ENCODE results near the gene XIRP2. TPM values are rescaled to one million over a fixed set of nuclear protein-coding genes. Genes with fewer than 3 reads are reported as not detected.

XIRP2 gene
- total and polyA plus RNA-seq, 2 of the 8 experiments (the other 6 are each of a cell fraction or from before 2014, with no cell fraction given): 0.11 TPM; not detected in 1

GRCh38 chr2:167181688-167182087, 293.4 kb downstream of the XIRP2 start:
- Histone ChIP-seq H3K4me3 (ENCODE audit: extremely low read depth in 1 of 4, insufficient read depth in 2 of 4, low read depth in 3 of 4, low read length in 4 of 4) (no peak overlapping the region), H2BK12ac (ENCODE audit: low read depth, low read length) (no peak overlapping the region), H3K14ac (ENCODE audit: insufficient read length) (no peak overlapping the region), H3K79me1 (ENCODE audit: low read depth, low read length) (no peaks in the 10 kb centered on the region), H4K5ac (ENCODE audit: insufficient read length, low read depth, low read length) (no peak overlapping the region), H2AK5ac (ENCODE audit: low read depth, low read length) (no peak overlapping the region), H3K27me3 (replicated peaks in 1 of 4; ENCODE audit: control insufficient read depth in 3 of 4, extremely low read depth in 1 of 4, insufficient read depth in 3 of 4, low read length in 3 of 4) (no peaks in the 10 kb centered on the region), H4K20me1 (replicated peaks in 1 of 2; ENCODE audit: control insufficient read depth in 1 of 2, insufficient read depth in 2 of 2, low read length in 2 of 2) (no peaks in the 10 kb centered on the region), H4K91ac (replicated peaks; ENCODE audit: insufficient read length, low read length) (no peak overlapping the region), H3K4me1 (replicated peaks in 1 of 4; ENCODE audit: control insufficient read depth in 3 of 4, insufficient read depth in 4 of 4, low read length in 3 of 4) (no peaks in the 10 kb centered on the region), H3K36me3 (ENCODE audit: control insufficient read depth in 2 of 4, insufficient read depth in 4 of 4, low read length in 3 of 4) (no peaks in the 10 kb centered on the region), H2BK5ac (ENCODE audit: low read depth, low read length) (no peak overlapping the region), H3K23me2 (ENCODE audit: low read depth, low read length) (no peaks in the 10 kb centered on the region), H3K9me3 (ENCODE audit: insufficient read depth in 2 of 2, low read depth in 1 of 2, low read length in 1 of 2) (no peaks in the 10 kb centered on the region), H2BK120ac (replicated peaks; ENCODE audit: low read depth, low read length) (no peak overlapping the region), H3K56ac (replicated peaks; ENCODE audit: insufficient read length, low read depth, low read length) (no peak overlapping the region), H3K79me2 (ENCODE audit: control insufficient read depth in 1 of 2, insufficient read depth in 2 of 2, low read length in 2 of 2) (no peaks in the 10 kb centered on the region), H2BK15ac (ENCODE audit: low read length) (no peak overlapping the region), H3K4ac (replicated peaks; ENCODE audit: insufficient read length, low read depth, low read length) (no peak overlapping the region), H3K4me2 (ENCODE audit: insufficient read depth in 1 of 2, low read depth in 2 of 2, low read length in 2 of 2) (no peak overlapping the region), H3K18ac (ENCODE audit: extremely low read depth, low read length) (no peak overlapping the region), H4K8ac (ENCODE audit: extremely low read depth, insufficient read depth, low read length) (no peak overlapping the region), H2BK20ac (ENCODE audit: low read length) (no peak overlapping the region), H3K23ac (ENCODE audit: insufficient read length) (no peak overlapping the region), H2AFZ (ENCODE audit: low read length) (no peak overlapping the region), H3K27ac (ENCODE audit: low read depth, low read length) (no peak overlapping the region), H3K9ac (replicated peaks in 1 of 4; ENCODE audit: extremely low read depth in 1 of 4, low read depth in 3 of 4, low read length in 3 of 4) (no peak overlapping the region)
- POLR2A ChIA-PET (ENCODE audit: partially characterized antibody): no interaction called here
- no peak for DNase-seq (ENCODE audit: low read depth in 1 of 2, low spot score in 2 of 2)
- FAIRE-seq: no peak
- CTCF ChIA-PET (ENCODE audit: partially characterized antibody): no interaction called here
- TF ChIP-seq SP4 (IDR thresholded peaks at IDR 0.05; ENCODE audit: low read length) (no peak), KDM1A (IDR thresholded peaks at IDR 0.05; ENCODE audit: borderline replicate concordance, low read length) (no peak)
- 88% methylated on average over 4 of the region's 4 CpGs; no CpG with 5 or more reads in 1 of the 2 experiments for WGBS, 2 experiments (ENCODE audit: extremely low coverage in 1 of 2, insufficient coverage in 1 of 2, insufficient read length in 1 of 2, insufficient replicate concordance in 2 of 2, low coverage in 1 of 2, low lambda C conversion rate in 2 of 2, missing lambda C conversion rate in 1 of 2)

Data from H1 (cell line).